Hepatocyte (in vitro differentiated cells): ENCODE results near the gene ALOX15. TPM values are rescaled to one million over a fixed set of nuclear protein-coding genes. Genes with fewer than 3 reads are reported as not detected.
"Not testable (repeated sequence)": the region's sequence is repeated elsewhere in the genome, so short reads cannot be mapped to it uniquely, and the experiment has no call there.

ENCODE experiments used
- DNase-seq: peaks from one replicate; pipeline ENCODE4 v3.0.0-alpha.2; 2016; ENCODE audit warnings: low spot score
- H2AFZ ChIP-seq: fragments of 200-600 bp; sonication (generic); 2 replicates; pipeline ENCODE4 v1.6.0; 2016; ENCODE audit warnings: antibody characterized with exemption, mild to moderate bottlenecking
- H3K27ac ChIP-seq: fragments of 200-600 bp; sonication (generic); 2 replicates; pipeline ENCODE4 v1.5.1; 2016; ENCODE audit warnings: mild to moderate bottlenecking
- H3K27me3 ChIP-seq: fragments of 200-600 bp; sonication (generic); 2 replicates; pipeline ENCODE4 v1.6.1; 2016
- H3K36me3 ChIP-seq: fragments of 200-600 bp; sonication (generic); replicated peaks from 2 replicates; pipeline ENCODE4 v1.5.1; 2016; ENCODE audit warnings: low read depth; ENCODE audit not compliant: insufficient read depth
- H3K4me1 ChIP-seq: fragments of 200-600 bp; sonication (generic); 2 replicates; pipeline ENCODE4 v1.5.1; 2016; ENCODE audit warnings: mild to moderate bottlenecking, moderate library complexity; ENCODE audit not compliant: insufficient read depth
- H3K4me2 ChIP-seq: fragments of 200-600 bp; sonication (generic); 2 replicates; pipeline ENCODE4 v1.6.0; 2016
- H3K4me3 ChIP-seq: fragments of 200-600 bp; sonication (generic); 2 replicates; pipeline ENCODE4 v1.5.1; 2016; ENCODE audit warnings: mild to moderate bottlenecking
- H3K79me2 ChIP-seq: fragments of 200-600 bp; sonication (generic); 2 replicates; pipeline ENCODE4 v1.6.0; 2017; ENCODE audit warnings: mild to moderate bottlenecking
- H3K9me2 ChIP-seq: fragments of 200-600 bp; sonication (generic); replicated peaks from 2 replicates; pipeline ENCODE4 v1.6.0; 2017; ENCODE audit warnings: mild to moderate bottlenecking; ENCODE audit not compliant: insufficient read depth
- H3K9me3 ChIP-seq: fragments of 200-600 bp; sonication (generic); 2 replicates; pipeline ENCODE4 v1.5.1; 2016; ENCODE audit warnings: low read depth, mild to moderate bottlenecking
- H4K20me1 ChIP-seq: fragments of 200-600 bp; sonication (generic); 2 replicates; pipeline ENCODE4 v1.6.0; 2016; ENCODE audit warnings: mild to moderate bottlenecking; ENCODE audit not compliant: insufficient read depth, poor library complexity, severe bottlenecking
- CTCF ChIP-seq: fragments of 200-600 bp; sonication (generic); IDR thresholded peaks from 2 replicates; pipeline ENCODE4 v1.5.1; 2016; ENCODE audit warnings: antibody characterized with exemption, mild to moderate bottlenecking; ENCODE audit not compliant: poor library complexity
- EZH2 ChIP-seq: fragments of 200-600 bp; sonication (generic); IDR thresholded peaks from 2 replicates; pipeline ENCODE4 v1.6.1; 2016; ENCODE audit warnings: antibody characterized with exemption, mild to moderate bottlenecking, borderline replicate concordance
- EZH2phosphoT487 ChIP-seq: fragments of 200-600 bp; sonication (generic); IDR thresholded peaks from one replicate; pipeline ENCODE4 v1.6.1; 2018; ENCODE audit warnings: antibody characterized with exemption, mild to moderate bottlenecking, low read depth, moderate library complexity; ENCODE audit not compliant: unreplicated experiment, severe bottlenecking
- WGBS: methylation state at CpG from one replicate; pipeline ENCODE4 v1.1.6; 2016; ENCODE audit warnings: low lambda C conversion rate; ENCODE audit errors: missing lambda C conversion rate; 5-methylcytosine and 5-hydroxymethylcytosine counted together
- polyA plus RNA-seq: library from polyadenylated mRNA; unstranded; fragments of >200 nt; fragmentation: Nextera tagmentation; extraction: Ambion mirVana; gene quantifications from 2 replicates; pipeline ENCODE4 v1.2.1, GENCODE V29; 2016
- total RNA-seq: library from RNA; depleted of rRNA; stranded (reverse); fragments of >200 nt; gene quantifications from 2 replicates; pipeline ENCODE4 v1.2.3, GENCODE V29; 2014

Gene ALOX15
- total and polyA plus RNA-seq, 2 experiments from 2014 or later = 2.1 to 5.5 TPM

GRCh38 chr17:4590981-4591453, 50.5 kb downstream of the ALOX15 start:
- no peak overlapping the region for H2AFZ ChIP-seq
- H3K9me2 ChIP-seq = no peaks in the 10 kb centered on the region
- no peak overlapping the region for H3K4me3 ChIP-seq
- WGBS = 81% methylated on average over 10 of the region's 10 CpGs
- DNase-seq = no peak
- no peak overlapping the region for H3K27ac ChIP-seq
- peaks cover 89% of the 10 kb centered on the region for H3K79me2 ChIP-seq
- peaks cover 3% of the 10 kb centered on the region for H4K20me1 ChIP-seq
- H3K9me3 ChIP-seq = no peaks in the 10 kb centered on the region
- peak overlapping the region; percentile 20 for H3K4me2 ChIP-seq
- H3K36me3 ChIP-seq = no peaks in the 10 kb centered on the region
- TF ChIP-seq CTCF (no peak), EZH2phosphoT487 (no peak), EZH2 (no peak)
- H3K4me1 ChIP-seq = peaks cover 74% of the 10 kb centered on the region
- H3K27me3 ChIP-seq = no peaks in the 10 kb centered on the region

GRCh38 chr17:4590042-4590441, 51.4 kb downstream of the ALOX15 start:
- not testable (repeated sequence) for H3K27me3 ChIP-seq, H3K9me2 ChIP-seq, H4K20me1 ChIP-seq, H3K9me3 ChIP-seq, H3K4me2 ChIP-seq, H2AFZ ChIP-seq, H3K36me3 ChIP-seq, DNase-seq, H3K4me3 ChIP-seq, H3K27ac ChIP-seq
- WGBS = 92% methylated on average over 10 of the region's 11 CpGs
- Histone ChIP-seq H3K4me1 (peaks cover 76% of the 10 kb centered on the region), H3K79me2 (peaks cover 94% of the 10 kb centered on the region)

DNA sequence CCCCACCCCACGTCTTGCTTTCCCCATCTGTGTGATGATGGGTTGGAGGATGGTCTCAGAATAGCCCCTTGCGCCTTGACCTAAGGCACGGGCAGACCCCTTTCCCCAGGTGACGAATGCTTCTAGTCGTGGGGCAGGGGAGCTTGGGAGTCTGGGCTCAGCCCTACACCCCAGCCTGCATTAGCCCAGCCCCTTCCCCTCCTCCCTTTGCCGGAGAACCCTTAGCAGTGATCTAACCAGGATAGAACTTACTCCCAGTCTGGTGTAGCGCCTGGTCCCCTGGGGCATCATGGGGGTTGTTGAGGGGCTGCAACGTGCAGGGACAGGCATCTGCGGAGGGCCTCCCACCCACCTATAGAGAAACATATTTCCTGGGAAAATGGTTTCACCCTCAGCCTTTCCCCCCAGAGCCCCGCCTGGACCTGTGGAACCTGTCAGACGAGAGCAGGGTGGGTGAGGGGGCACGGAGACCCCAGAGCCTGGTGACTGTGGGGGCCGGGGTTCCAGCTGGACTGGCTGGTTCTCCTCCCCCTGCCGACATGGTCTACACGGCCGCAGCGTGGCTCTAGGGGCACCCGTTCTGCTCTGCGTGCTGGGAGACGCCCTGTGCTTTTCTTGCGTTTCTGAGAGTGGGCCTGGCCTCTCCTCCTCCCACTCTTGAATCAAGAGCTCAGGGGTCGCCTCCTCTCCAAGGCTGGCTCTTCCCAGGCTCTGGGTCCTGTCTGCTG, 52.4 kb downstream of the ALOX15 start:
- no peak overlapping the region for H3K4me3 ChIP-seq
- WGBS = 62% methylated on average over 22 of the region's 22 CpGs

More for the DNA sequence above, 52.4 kb downstream of the ALOX15 start:
- no peak overlapping the region for H2AFZ ChIP-seq
- H4K20me1 ChIP-seq = peaks cover 3% of the 10 kb centered on the region
- H3K9me3 ChIP-seq = no peaks in the 10 kb centered on the region
- peak overlapping the region; percentile 84 for H3K4me2 ChIP-seq
- no peak for DNase-seq
- H3K9me2 ChIP-seq = no peaks in the 10 kb centered on the region
- peaks cover 69% of the 10 kb centered on the region for H3K4me1 ChIP-seq
- no peaks in the 10 kb centered on the region for H3K36me3 ChIP-seq
- TF ChIP-seq EZH2 (no peak), CTCF (no peak), EZH2phosphoT487 (no peak)
- H3K27me3 ChIP-seq = no peaks in the 10 kb centered on the region
- H3K79me2 ChIP-seq = peaks cover 93% of the 10 kb centered on the region
- peak overlapping the region; percentile 89 for H3K27ac ChIP-seq
